Stimulated activated CD8-positive, alpha-beta memory T cell treated with anti-CD3 and anti-CD28 coated beads, Interleukin-4, amount 100 ng/mL, for 4 hours (primary cell): ENCODE measurements around the gene CADM2.
"Not testable (repeated sequence)": the region's sequence is repeated elsewhere in the genome, so short reads cannot be mapped to it uniquely, and the experiment has no call there.

Source experiments
- DNase-seq, 2 donors: peaks; one replicate each; pipeline ENCODE4 v3.0.0-alpha.2; 2020; ENCODE audit warnings: low read depth in 2 of 2, low spot score in 1 of 2

The CADM2 gene

GRCh38 chr3:85455561-85456200 lies 496.9 kb downstream of the CADM2 start:
- DNase-seq, result no peak

GRCh38 chr3:85474241-85474640 lies 515.5 kb downstream of the CADM2 start:
- no peak for DNase-seq

- no peak for DNase-seq
Measured at GRCh38 chr3:85475346-85475745, 516.6 kb downstream of the CADM2 start.

- no peak for DNase-seq
Measured at GRCh38 chr3:85476891-85477495, 518.2 kb downstream of the CADM2 start.

GRCh38 chr3:85481411-85482212 lies 522.8 kb downstream of the CADM2 start:
- DNase-seq, result no peak

- DNase-seq, result no peak
Measured at GRCh38 chr3:85482213-85482490, 523.4 kb downstream of the CADM2 start.

GRCh38 chr3:85483986-85484385 lies 525.2 kb downstream of the CADM2 start:
- DNase-seq, result no peak

GRCh38 chr3:85487375-85487774 lies 528.6 kb downstream of the CADM2 start:
- no peak for DNase-seq

GRCh38 chr3:85495602-85496001 lies 536.8 kb downstream of the CADM2 start:
- DNase-seq, result no peak

GRCh38 chr3:85498177-85498576 lies 539.4 kb downstream of the CADM2 start:
- no peak for DNase-seq

- no peak for DNase-seq
Measured at GRCh38 chr3:85502148-85502875, 543.5 kb downstream of the CADM2 start.

GRCh38 chr3:85504129-85504784 lies 545.5 kb downstream of the CADM2 start:
- DNase-seq, result not testable (repeated sequence)

- DNase-seq, result not testable (repeated sequence)
Measured at GRCh38 chr3:85504785-85505511, 546.2 kb downstream of the CADM2 start.

GRCh38 chr3:85507052-85507451 lies 548.3 kb downstream of the CADM2 start:
- not testable (repeated sequence) for DNase-seq

GRCh38 chr3:85508659-85509058 lies 549.9 kb downstream of the CADM2 start:
- DNase-seq, result no peak

- DNase-seq, result no peak
Measured at GRCh38 chr3:85516146-85516545, 557.4 kb downstream of the CADM2 start.

- DNase-seq, result no peak
Measured at GRCh38 chr3:85524104-85524503, 565.3 kb downstream of the CADM2 start.

GRCh38 chr3:85525264-85525663 lies 566.5 kb downstream of the CADM2 start:
- no peak for DNase-seq

- no peak for DNase-seq
Measured at GRCh38 chr3:85533586-85533985, 574.8 kb downstream of the CADM2 start.

- no peak for DNase-seq
Measured at GRCh38 chr3:85535517-85535916, 576.7 kb downstream of the CADM2 start.

GRCh38 chr3:85539232-85539631 lies 580.4 kb downstream of the CADM2 start:
- no peak for DNase-seq
